Ishikawa (cell line): ENCODE results near the gene NR1H4.

ENCODE experiments used
- CEBPB ChIP-seq: IDR thresholded peaks from 2 replicates; pipeline ENCODE4 v1.6.1; 2012
- CREB1 ChIP-seq: IDR thresholded peaks from 2 replicates; pipeline ENCODE4 v1.6.1; 2012; ENCODE audit warnings: low read depth
- EGR1 ChIP-seq: IDR thresholded peaks from 2 replicates; pipeline ENCODE4 v1.6.1; 2012
- EP300 ChIP-seq: IDR thresholded peaks from 2 replicates; pipeline ENCODE4 v1.6.1; 2012; ENCODE audit warnings: borderline replicate concordance
- FOXM1 ChIP-seq: IDR thresholded peaks from 2 replicates; pipeline ENCODE4 v1.6.1; 2012; ENCODE audit warnings: low read depth, borderline replicate concordance
- MAX ChIP-seq: IDR thresholded peaks from 2 replicates; pipeline ENCODE4 v1.6.1; 2012
- NFIC ChIP-seq: IDR thresholded peaks from 2 replicates; pipeline ENCODE4 v1.6.1; 2012
- RAD21 ChIP-seq: IDR thresholded peaks from 2 replicates; pipeline ENCODE4 v1.6.1; 2012; ENCODE audit warnings: low read depth
- REST ChIP-seq: IDR thresholded peaks from 2 replicates; pipeline ENCODE4 v1.6.1; 2012; ENCODE audit warnings: low read depth, mild to moderate bottlenecking
- TAF1 ChIP-seq: IDR thresholded peaks from 2 replicates; pipeline ENCODE4 v1.6.1; 2012; ENCODE audit warnings: low read depth, mild to moderate bottlenecking
- TCF12 ChIP-seq: IDR thresholded peaks from 2 replicates; pipeline ENCODE4 v1.6.1; 2012; ENCODE audit warnings: low read depth
- TEAD4 ChIP-seq: IDR thresholded peaks from 2 replicates; pipeline ENCODE4 v1.6.1; 2012
- YY1 ChIP-seq: IDR thresholded peaks from 2 replicates; pipeline ENCODE4 v1.6.1; 2012; ENCODE audit warnings: low read depth
- ZBTB7A ChIP-seq: IDR thresholded peaks from 2 replicates; pipeline ENCODE4 v1.6.1; 2012; ENCODE audit warnings: low read depth
- TF ChIP-seq, protein P1 (sequence below): IDR thresholded peaks from 2 replicates; pipeline ENCODE4 v1.6.1; 2012

Gene NR1H4

GRCh38 chr12:100573292-100574186 lies 99.9 kb downstream of the NR1H4 start, which contains the start of gene GAS2L3:
GAS2L3 (plus strand) TSS chr12:100573684; CDS start chr12:100594905, 21,221 bp downstream.
- peak; percentile 93 for TF ChIP-seq MAX
- no peak for TF ChIP-seq CREB1
- TF ChIP-seq TAF1 = peak; percentile 69
- no peak; the same call in 1 of the 2 replicates for TF ChIP-seq TEAD4
- TF ChIP-seq, protein P1, sequence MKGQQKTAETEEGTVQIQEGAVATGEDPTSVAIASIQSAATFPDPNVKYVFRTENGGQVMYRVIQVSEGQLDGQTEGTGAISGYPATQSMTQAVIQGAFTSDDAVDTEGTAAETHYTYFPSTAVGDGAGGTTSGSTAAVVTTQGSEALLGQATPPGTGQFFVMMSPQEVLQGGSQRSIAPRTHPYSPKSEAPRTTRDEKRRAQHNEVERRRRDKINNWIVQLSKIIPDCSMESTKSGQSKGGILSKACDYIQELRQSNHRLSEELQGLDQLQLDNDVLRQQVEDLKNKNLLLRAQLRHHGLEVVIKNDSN = 0 out of 2 replicates have a peak, but pooled peaks have one; percentile 32
- no peak for TF ChIP-seq YY1
- TF ChIP-seq RAD21 = no peak
- peak; percentile 97 for TF ChIP-seq FOXM1
- TF ChIP-seq CEBPB = no peak
- peak; percentile 56; the same call in 1 of the 2 replicates for TF ChIP-seq ZBTB7A
- TF ChIP-seq TCF12 = peak; percentile 62
- TF ChIP-seq EGR1 = peak; percentile 74

- TF ChIP-seq TEAD4 (0 out of 2 replicates have a peak, but pooled peaks have one; percentile 20), MAX (no peak), TCF12 (no peak; the same call in 1 of the 2 replicates), REST (no peak), CREB1 (no peak), YY1 (no peak; the same call in 1 of the 2 replicates), FOXM1 (no peak), EGR1 (peak; percentile 49), CEBPB (no peak), ZBTB7A (peak; percentile 78), RAD21 (no peak)
- TF ChIP-seq, protein P1 = 0 out of 2 replicates have a peak, but pooled peaks have one; percentile 14
Measured at GRCh38 chr12:100574187-100575074, 100.8 kb downstream of the NR1H4 start.

DNA sequence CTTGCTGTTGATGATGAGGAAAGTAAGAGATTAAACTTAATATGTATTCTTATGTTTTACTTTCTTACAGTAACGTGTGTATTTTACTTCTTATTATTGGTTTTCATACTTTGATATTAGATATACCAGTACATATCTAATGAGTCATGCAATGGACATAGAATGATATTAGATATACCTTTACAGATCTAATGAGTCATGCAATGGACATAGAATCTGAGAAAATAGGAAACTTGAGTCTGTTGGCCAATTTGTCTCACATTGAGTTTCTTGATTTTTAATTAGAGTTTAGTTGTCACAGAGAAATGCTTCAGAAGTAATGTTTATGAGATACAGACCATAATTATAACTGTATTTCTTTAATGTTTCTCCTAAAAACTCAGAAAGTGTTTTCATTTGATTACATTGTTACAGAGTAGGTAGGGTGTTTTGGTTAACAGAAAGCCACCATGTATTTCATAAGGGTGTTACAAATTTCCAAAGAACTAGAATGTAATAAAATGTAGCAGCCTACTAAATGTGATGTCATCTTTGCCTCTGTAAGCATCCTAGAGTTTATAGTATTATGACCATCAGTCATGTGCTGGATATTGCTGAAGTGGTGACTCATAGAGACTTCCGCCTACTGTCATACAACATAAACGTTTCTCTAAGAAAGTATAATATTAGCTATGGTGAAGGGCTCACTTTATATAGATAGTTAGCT lies 102.8 kb downstream of the NR1H4 start:
- no peak for TF ChIP-seq MAX
- no peak for TF ChIP-seq EGR1
- no peak for TF ChIP-seq TCF12
- TF ChIP-seq YY1 = no peak
- TF ChIP-seq RAD21 = no peak
- no peak for TF ChIP-seq CEBPB
- TF ChIP-seq NFIC = no peak
- no peak for TF ChIP-seq REST
- TF ChIP-seq FOXM1 = no peak
- no peak for TF ChIP-seq ZBTB7A
- no peak for TF ChIP-seq EP300
- no peak for TF ChIP-seq TAF1

DNA sequence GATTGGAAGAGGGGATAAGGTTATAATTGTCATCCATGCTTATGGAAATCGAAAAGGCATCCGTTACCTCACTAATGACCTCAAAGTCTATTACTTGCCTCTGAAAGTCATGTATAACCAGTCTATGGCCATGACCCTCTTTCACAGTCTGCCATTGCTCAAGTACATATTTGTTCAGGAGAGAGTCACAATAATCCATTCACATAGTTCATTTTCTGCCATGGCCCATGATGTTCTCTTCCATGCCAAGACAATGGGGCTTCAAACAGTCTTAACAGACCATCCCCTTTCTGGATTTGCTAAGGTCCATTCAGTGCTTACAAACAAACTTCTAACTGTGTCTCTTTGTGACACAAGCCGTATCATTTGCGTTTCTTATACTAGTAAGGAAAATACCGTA lies 105.3 kb downstream of the NR1H4 start:
- no peak for TF ChIP-seq MAX
- TF ChIP-seq, protein P1 = no peak
- TF ChIP-seq YY1 = no peak
- TF ChIP-seq TAF1 = no peak
- TF ChIP-seq CEBPB = no peak
